ENCODE data around the gene PLCH2. TPM values are rescaled to one million over a fixed set of nuclear protein-coding genes. Genes with fewer than 3 reads are reported as not detected.

Gene PLCH2
- total and polyA plus RNA-seq, 2 of the 13 experiments (the other 11 are each of a cell fraction or from before 2014, with no cell fraction given): 0.15 to 0.67 TPM

DNA sequence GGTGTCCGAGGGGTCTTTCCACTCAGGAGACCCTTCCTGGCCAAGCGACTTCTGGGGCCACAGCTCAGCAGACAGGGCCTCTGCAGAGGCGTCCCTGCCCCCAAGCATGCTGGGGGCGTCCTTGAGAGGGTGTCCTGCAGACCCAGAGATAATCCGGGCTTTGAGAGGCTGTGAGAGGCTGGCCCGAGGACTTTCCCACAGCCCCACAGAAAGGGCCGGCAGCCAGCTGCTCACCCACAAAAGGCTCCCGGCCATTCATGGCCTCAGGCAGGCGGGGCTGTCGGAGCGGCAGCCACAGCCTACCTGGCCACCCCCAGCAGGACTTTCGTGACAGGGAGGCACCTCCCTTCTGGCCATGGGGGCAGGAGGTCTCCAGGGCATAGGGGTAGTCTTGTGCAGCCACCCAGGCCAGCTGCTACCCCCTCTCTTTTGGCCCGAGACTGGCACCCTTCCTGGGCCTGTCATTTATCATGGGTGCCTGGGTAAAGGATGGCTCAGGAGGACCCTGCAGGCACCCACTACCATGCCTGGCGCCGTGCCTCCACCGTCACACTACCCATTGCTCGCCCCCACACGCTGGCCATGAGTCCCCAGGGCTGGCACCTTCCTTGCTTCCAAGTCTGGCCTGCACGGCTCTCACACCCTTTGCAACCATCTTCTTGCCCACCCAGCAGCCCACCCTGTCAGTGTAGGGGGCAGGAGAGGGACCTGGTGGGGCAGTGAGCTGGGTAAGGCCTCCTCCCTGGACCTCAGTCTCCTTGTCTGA, 69.0 kb downstream of the PLCH2 start (continued):
- TF ChIP-seq GPBP1L1 (CRISPR knock-in tag; IDR thresholded peaks at IDR 0.05) (no peak), SRY (CRISPR knock-in tag; IDR thresholded peaks at IDR 0.05) (no peak), ZNF143 (CRISPR knock-in tag; IDR thresholded peaks at IDR 0.05) (no peak), ZNF138 (CRISPR knock-in tag; IDR thresholded peaks at IDR 0.05; ENCODE audit: low read depth) (no peak), ZNF180 (CRISPR knock-in tag; IDR thresholded peaks at IDR 0.05; ENCODE audit: borderline replicate concordance, low read depth) (no peak), SAP130 (CRISPR knock-in tag; IDR thresholded peaks at IDR 0.05; ENCODE audit: low read depth) (0 out of 2 replicates have a peak, but pooled peaks have one; percentile 18), PHF5A (CRISPR knock-in tag; IDR thresholded peaks at IDR 0.05; ENCODE audit: low read depth, unreplicated experiment) (no peak), BHLHE40 (IDR thresholded peaks at IDR 0.05; ENCODE audit: low read length) (no peak), MEIS1 (CRISPR knock-in tag; IDR thresholded peaks at IDR 0.05; ENCODE audit: borderline replicate concordance) (no peak), ZNF619 (CRISPR knock-in tag; IDR thresholded peaks at IDR 0.05) (no peak), ZSCAN31 (CRISPR knock-in tag; IDR thresholded peaks at IDR 0.05; ENCODE audit: low read depth) (no peak), MYNN (CRISPR knock-in tag; IDR thresholded peaks at IDR 0.05; ENCODE audit: low read depth) (no peak), CEBPB (IDR thresholded peaks at IDR 0.05; ENCODE audit: borderline replicate concordance, low read depth, low read length) (no peak), DMAP1 (CRISPR knock-in tag; IDR thresholded peaks at IDR 0.05) (0 out of 2 replicates have a peak, but pooled peaks have one; percentile 8), FOXO1 (CRISPR knock-in tag; IDR thresholded peaks at IDR 0.05) (no peak), ATAD3A (CRISPR knock-in tag; IDR thresholded peaks at IDR 0.05) (no peak), HNRNPL (IDR thresholded peaks at IDR 0.05; ENCODE audit: low read depth, low read length) (peak; percentile 63; the same call in 1 of the 2 replicates), TBL1XR1 (IDR thresholded peaks at IDR 0.05; ENCODE audit: borderline replicate concordance, low read length, partially characterized antibody) (no peak), CHCHD3 (CRISPR knock-in tag; IDR thresholded peaks at IDR 0.05) (no peak), DZIP1 (CRISPR knock-in tag; IDR thresholded peaks at IDR 0.05) (peak; percentile 79; the same call in 1 of the 2 replicates), ZNF264 (CRISPR knock-in tag; IDR thresholded peaks at IDR 0.05) (no peak), TAF1 (CRISPR knock-in tag; IDR thresholded peaks at IDR 0.05) (peak; percentile 26)
- TF ChIP-seq, protein P1, sequence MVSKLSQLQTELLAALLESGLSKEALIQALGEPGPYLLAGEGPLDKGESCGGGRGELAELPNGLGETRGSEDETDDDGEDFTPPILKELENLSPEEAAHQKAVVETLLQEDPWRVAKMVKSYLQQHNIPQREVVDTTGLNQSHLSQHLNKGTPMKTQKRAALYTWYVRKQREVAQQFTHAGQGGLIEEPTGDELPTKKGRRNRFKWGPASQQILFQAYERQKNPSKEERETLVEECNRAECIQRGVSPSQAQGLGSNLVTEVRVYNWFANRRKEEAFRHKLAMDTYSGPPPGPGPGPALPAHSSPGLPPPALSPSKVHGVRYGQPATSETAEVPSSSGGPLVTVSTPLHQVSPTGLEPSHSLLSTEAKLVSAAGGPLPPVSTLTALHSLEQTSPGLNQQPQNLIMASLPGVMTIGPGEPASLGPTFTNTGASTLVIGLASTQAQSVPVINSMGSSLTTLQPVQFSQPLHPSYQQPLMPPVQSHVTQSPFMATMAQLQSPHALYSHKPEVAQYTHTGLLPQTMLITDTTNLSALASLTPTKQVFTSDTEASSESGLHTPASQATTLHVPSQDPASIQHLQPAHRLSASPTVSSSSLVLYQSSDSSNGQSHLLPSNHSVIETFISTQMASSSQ (IDR thresholded peaks at IDR 0.05; ENCODE audit: low read depth): no peak
- TF ChIP-seq, protein P1 (CRISPR knock-in tag; IDR thresholded peaks at IDR 0.05; ENCODE audit: borderline replicate concordance): no peak

Data from HepG2 (cell line).